ENCODE measurements around the gene RAP1GAP2.

RAP1GAP2 gene

DNA sequence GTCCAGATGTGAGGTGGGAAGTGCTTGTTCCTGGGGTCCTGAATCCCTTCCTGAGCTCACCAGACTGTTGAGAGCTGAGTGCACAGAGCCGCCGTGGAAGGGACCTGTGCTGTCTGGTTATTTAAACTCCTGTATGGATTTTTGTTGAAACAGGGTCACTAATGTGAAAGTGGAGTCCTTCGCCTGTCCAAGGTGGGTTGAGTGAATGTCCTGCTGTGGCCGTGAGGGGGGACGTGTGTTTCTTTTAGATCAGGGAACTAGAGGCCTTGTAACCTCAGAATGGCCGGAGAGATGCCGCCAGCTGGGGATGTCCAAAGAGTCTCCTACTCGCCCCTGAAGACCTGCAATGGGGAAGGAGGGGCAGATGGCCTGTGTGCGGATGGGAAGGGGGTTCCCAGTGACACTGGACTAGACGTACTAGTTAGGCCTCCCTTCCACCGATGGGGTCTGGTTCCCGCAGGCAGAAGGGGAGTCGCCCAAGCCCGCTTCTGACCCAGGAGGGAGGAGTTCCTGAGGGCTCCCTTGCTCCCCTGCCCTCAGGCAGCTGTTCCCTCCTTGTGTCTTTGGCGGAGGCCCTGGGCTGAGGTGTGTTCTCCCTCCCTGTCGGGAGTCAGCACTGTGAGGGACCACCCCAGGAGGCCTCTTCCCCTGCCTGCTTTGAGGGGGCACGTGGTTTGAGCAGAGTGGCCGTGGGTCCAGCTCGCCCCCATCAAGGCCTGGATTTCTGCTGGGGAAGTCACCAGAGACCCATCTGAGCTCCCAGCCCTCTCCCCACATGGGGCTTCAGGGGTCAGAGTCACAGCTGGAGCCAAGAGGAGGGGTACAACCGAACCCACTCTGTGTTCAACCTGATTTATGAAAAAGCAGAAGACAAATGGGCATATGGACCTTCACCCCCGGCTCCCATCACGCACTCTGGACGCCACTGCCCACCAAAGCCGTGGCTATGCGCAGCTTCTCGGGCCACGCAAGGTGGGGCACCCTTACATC is 236.3 kb downstream of the RAP1GAP2 start (continued):
- no peak for TF ChIP-seq ZNF670 (tag by site-specific recombination; IDR thresholded peaks at IDR 0.05; ENCODE audit: low read depth)
- TF ChIP-seq ZNF596 (tag by site-specific recombination; IDR thresholded peaks at IDR 0.05): no peak
- no peak for TF ChIP-seq ZNF311 (tag by site-specific recombination; IDR thresholded peaks at IDR 0.05; ENCODE audit: borderline replicate concordance)

DNA sequence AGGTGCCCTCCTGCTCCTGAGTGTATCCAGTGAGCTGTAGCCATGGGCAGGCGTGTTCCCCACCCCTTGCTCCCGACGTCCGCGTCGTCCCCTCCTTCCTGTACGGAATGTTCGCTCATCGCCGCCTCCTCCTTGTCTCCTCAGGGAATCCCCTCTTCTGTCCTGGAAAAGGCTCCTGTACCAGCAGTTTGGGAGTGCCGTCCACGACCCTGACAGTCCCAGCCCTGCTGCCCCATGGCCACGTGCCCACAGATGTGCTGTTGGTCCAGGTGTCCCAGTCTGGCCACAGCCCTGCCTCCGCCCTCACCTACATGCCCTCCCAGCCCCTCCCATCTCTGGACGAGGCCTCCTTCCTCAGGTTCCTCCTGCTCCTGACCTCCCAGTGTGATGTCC is 237.0 kb downstream of the RAP1GAP2 start:
- ChIA-PET POLR2A (no interaction called here), CTCF (no interaction called here)
- Histone ChIP-seq H3K36me3 (ENCODE audit: control insufficient read depth in 2 of 2, insufficient read depth in 1 of 2, low read length in 2 of 2) (peaks cover 0 to 21% of the 10 kb centered on the region in 2 experiments; a peak in 1 of 3 replicates), H3K4me1 (ENCODE audit: control insufficient read depth, insufficient read depth, low read length) (no peaks in the 10 kb centered on the region), H3K27ac (ENCODE audit: extremely low read depth, low read depth, low read length) (no peak overlapping the region), H3K9me3 (ENCODE audit: control insufficient read depth, insufficient read depth, low read depth, low read length) (no peaks in the 10 kb centered on the region), H3K4me3 (ENCODE audit: low read depth, low read length) (no peak overlapping the region)
- no peak for TF ChIP-seq ZFP69B (tag by site-specific recombination; IDR thresholded peaks at IDR 0.05)
- TF ChIP-seq, protein P1, sequence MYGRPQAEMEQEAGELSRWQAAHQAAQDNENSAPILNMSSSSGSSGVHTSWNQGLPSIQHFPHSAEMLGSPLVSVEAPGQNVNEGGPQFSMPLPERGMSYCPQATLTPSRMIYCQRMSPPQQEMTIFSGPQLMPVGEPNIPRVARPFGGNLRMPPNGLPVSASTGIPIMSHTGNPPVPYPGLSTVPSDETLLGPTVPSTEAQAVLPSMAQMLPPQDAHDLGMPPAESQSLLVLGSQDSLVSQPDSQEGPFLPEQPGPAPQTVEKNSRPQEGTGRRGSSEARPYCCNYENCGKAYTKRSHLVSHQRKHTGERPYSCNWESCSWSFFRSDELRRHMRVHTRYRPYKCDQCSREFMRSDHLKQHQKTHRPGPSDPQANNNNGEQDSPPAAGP (tag by site-specific recombination; IDR thresholded peaks at IDR 0.05): no peak
- TF ChIP-seq ZBTB21 (tag by site-specific recombination; IDR thresholded peaks at IDR 0.05): no peak
- TF ChIP-seq, protein P2, sequence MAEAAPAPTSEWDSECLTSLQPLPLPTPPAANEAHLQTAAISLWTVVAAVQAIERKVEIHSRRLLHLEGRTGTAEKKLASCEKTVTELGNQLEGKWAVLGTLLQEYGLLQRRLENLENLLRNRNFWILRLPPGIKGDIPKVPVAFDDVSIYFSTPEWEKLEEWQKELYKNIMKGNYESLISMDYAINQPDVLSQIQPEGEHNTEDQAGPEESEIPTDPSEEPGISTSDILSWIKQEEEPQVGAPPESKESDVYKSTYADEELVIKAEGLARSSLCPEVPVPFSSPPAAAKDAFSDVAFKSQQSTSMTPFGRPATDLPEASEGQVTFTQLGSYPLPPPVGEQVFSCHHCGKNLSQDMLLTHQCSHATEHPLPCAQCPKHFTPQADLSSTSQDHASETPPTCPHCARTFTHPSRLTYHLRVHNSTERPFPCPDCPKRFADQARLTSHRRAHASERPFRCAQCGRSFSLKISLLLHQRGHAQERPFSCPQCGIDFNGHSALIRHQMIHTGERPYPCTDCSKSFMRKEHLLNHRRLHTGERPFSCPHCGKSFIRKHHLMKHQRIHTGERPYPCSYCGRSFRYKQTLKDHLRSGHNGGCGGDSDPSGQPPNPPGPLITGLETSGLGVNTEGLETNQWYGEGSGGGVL (tag by site-specific recombination; IDR thresholded peaks at IDR 0.05): no peak
- TF ChIP-seq HOXA7 (CRISPR knock-in tag; IDR thresholded peaks at IDR 0.05; ENCODE audit: borderline replicate concordance): no peak
- TF ChIP-seq, protein P3, sequence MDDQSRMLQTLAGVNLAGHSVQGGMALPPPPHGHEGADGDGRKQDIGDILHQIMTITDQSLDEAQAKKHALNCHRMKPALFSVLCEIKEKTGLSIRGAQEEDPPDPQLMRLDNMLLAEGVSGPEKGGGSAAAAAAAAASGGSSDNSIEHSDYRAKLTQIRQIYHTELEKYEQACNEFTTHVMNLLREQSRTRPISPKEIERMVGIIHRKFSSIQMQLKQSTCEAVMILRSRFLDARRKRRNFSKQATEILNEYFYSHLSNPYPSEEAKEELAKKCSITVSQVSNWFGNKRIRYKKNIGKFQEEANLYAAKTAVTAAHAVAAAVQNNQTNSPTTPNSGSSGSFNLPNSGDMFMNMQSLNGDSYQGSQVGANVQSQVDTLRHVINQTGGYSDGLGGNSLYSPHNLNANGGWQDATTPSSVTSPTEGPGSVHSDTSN (CRISPR knock-in tag; IDR thresholded peaks at IDR 0.05): no peak
- TF ChIP-seq, protein P4, sequence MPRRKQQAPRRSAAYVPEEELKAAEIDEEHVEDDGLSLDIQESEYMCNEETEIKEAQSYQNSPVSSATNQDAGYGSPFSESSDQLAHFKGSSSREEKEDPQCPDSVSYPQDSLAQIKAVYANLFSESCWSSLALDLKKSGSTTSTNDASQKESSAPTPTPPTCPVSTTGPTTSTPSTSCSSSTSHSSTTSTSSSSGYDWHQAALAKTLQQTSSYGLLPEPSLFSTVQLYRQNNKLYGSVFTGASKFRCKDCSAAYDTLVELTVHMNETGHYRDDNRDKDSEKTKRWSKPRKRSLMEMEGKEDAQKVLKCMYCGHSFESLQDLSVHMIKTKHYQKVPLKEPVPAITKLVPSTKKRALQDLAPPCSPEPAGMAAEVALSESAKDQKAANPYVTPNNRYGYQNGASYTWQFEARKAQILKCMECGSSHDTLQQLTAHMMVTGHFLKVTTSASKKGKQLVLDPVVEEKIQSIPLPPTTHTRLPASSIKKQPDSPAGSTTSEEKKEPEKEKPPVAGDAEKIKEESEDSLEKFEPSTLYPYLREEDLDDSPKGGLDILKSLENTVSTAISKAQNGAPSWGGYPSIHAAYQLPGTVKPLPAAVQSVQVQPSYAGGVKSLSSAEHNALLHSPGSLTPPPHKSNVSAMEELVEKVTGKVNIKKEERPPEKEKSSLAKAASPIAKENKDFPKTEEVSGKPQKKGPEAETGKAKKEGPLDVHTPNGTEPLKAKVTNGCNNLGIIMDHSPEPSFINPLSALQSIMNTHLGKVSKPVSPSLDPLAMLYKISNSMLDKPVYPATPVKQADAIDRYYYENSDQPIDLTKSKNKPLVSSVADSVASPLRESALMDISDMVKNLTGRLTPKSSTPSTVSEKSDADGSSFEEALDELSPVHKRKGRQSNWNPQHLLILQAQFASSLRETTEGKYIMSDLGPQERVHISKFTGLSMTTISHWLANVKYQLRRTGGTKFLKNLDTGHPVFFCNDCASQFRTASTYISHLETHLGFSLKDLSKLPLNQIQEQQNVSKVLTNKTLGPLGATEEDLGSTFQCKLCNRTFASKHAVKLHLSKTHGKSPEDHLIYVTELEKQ (tag by site-specific recombination; IDR thresholded peaks at IDR 0.05; ENCODE audit: borderline replicate concordance): no peak
- TF ChIP-seq ZSCAN16 (tag by site-specific recombination; IDR thresholded peaks at IDR 0.05): no peak
- no peak for TF ChIP-seq ZNF221 (tag by site-specific recombination; IDR thresholded peaks at IDR 0.05; ENCODE audit: borderline replicate concordance)
- TF ChIP-seq, protein P5, sequence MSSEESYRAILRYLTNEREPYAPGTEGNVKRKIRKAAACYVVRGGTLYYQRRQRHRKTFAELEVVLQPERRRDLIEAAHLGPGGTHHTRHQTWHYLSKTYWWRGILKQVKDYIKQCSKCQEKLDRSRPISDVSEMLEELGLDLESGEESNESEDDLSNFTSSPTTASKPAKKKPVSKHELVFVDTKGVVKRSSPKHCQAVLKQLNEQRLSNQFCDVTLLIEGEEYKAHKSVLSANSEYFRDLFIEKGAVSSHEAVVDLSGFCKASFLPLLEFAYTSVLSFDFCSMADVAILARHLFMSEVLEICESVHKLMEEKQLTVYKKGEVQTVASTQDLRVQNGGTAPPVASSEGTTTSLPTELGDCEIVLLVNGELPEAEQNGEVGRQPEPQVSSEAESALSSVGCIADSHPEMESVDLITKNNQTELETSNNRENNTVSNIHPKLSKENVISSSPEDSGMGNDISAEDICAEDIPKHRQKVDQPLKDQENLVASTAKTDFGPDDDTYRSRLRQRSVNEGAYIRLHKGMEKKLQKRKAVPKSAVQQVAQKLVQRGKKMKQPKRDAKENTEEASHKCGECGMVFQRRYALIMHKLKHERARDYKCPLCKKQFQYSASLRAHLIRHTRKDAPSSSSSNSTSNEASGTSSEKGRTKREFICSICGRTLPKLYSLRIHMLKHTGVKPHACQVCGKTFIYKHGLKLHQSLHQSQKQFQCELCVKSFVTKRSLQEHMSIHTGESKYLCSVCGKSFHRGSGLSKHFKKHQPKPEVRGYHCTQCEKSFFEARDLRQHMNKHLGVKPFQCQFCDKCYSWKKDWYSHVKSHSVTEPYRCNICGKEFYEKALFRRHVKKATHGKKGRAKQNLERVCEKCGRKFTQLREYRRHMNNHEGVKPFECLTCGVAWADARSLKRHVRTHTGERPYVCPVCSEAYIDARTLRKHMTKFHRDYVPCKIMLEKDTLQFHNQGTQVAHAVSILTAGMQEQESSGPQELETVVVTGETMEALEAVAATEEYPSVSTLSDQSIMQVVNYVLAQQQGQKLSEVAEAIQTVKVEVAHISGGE (tag by site-specific recombination; conservative IDR thresholded peaks at IDR 0.05; ENCODE audit: low read depth): no peak
- TF ChIP-seq ZNF133 (tag by site-specific recombination; IDR thresholded peaks at IDR 0.05): no peak
- TF ChIP-seq ZNF223 (tag by site-specific recombination; IDR thresholded peaks at IDR 0.05): no peak
- TF ChIP-seq KLF10 (tag by site-specific recombination; IDR thresholded peaks at IDR 0.05): no peak
- no peak for TF ChIP-seq ZNF121 (tag by site-specific recombination; IDR thresholded peaks at IDR 0.05)
- no peak for TF ChIP-seq ZNF426 (tag by site-specific recombination; IDR thresholded peaks at IDR 0.05)
- TF ChIP-seq, protein P6, sequence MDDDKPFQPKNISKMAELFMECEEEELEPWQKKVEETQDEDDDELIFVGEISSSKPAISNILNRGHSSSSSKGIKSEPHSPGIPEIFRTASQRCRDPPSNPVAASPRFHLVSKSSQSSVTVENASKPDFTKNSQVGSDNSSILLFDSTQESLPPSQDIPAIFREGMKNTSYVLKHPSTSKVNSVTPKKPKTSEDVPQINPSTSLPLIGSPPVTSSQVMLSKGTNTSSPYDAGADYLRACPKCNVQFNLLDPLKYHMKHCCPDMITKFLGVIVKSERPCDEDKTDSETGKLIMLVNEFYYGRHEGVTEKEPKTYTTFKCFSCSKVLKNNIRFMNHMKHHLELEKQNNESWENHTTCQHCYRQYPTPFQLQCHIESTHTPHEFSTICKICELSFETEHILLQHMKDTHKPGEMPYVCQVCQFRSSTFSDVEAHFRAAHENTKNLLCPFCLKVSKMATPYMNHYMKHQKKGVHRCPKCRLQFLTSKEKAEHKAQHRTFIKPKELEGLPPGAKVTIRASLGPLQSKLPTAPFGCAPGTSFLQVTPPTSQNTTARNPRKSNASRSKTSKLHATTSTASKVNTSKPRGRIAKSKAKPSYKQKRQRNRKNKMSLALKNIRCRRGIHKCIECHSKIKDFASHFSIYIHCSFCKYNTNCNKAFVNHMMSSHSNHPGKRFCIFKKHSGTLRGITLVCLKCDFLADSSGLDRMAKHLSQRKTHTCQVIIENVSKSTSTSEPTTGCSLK (tag by site-specific recombination; IDR thresholded peaks at IDR 0.05): no peak
- TF ChIP-seq, protein P7, sequence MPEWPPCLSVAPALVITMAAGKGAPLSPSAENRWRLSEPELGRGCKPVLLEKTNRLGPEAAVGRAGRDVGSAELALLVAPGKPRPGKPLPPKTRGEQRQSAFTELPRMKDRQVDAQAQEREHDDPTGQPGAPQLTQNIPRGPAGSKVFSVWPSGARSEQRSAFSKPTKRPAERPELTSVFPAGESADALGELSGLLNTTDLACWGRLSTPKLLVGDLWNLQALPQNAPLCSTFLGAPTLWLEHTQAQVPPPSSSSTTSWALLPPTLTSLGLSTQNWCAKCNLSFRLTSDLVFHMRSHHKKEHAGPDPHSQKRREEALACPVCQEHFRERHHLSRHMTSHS (tag by site-specific recombination; IDR thresholded peaks at IDR 0.05): no peak
